Activated T-cell treated with anti-CD3 and anti-CD28 coated beads, Interleukin-2, amount 50 U/mL, for 72 hours (primary cell): Measurements from ENCODE around the gene SYNGAP1. TPM values are rescaled to one million over a fixed set of nuclear protein-coding genes. Genes with fewer than 3 reads are reported as not detected.
A peak's percentile ranks its signal among the peaks of the same experiment; 100 is the strongest.

ENCODE experiments used
- ATAC-seq, 2 donors: fragments of 150-1000 bp; cut with Tn5 transposase; replicated peaks in 1 of 2; 2 replicates each; pipeline ENCODE4 v1.10.0; 2021; ENCODE audit warnings: moderate library complexity in 2 of 2, mild to moderate bottlenecking in 1 of 2
- DNase-seq, 2 donors: peaks; one replicate each; pipeline ENCODE4 v3.0.0; 2021 to 2022; ENCODE audit warnings: mixed read lengths in 1 of 2
- H3K27ac Mint-ChIP-seq: one replicate; pipeline ENCODE4 v1.8.0; 2022; ENCODE audit warnings: mild to moderate bottlenecking, moderate library complexity, mixed read lengths
- H3K27me3 Mint-ChIP-seq: one replicate; pipeline ENCODE4 v1.8.0; 2022; ENCODE audit warnings: low read depth, mixed read lengths
- H3K36me3 Mint-ChIP-seq, 2 donors: one replicate each; pipeline ENCODE4 v1.8.0; 2022; ENCODE audit warnings: mixed read lengths in 2 of 2, mild to moderate bottlenecking in 1 of 2; ENCODE audit not compliant: insufficient read depth in 2 of 2
- H3K4me1 Mint-ChIP-seq: one replicate; pipeline ENCODE4 v1.8.0; 2022; ENCODE audit warnings: low read depth, mixed read lengths
- H3K4me3 Mint-ChIP-seq, 2 donors: one replicate each; pipeline ENCODE4 v1.8.0; 2022; ENCODE audit warnings: mild to moderate bottlenecking in 2 of 2, mixed read lengths in 2 of 2, moderate library complexity in 2 of 2
- H3K9me3 Mint-ChIP-seq, 2 donors: one replicate each; pipeline ENCODE4 v1.8.0; 2022; ENCODE audit warnings: mixed read lengths in 2 of 2
- total RNA-seq, 2 donors: library from RNA; stranded (reverse); gene quantifications; one replicate each; pipeline ENCODE4 v1.2.3, GENCODE V29; 2022

Gene SYNGAP1
- total RNA-seq, 2 donors from 2014 or later: 86.9 to 91.5 TPM

- ATAC-seq: no peak
- Mint-ChIP-seq H3K36me3 (peaks cover 10 to 11% of the 10 kb centered on the region in 2 donors), H3K4me3 (no peak overlapping the region), H3K27ac (no peak overlapping the region), H3K27me3 (no peaks in the 10 kb centered on the region), H3K9me3 (no peaks in the 10 kb centered on the region), H3K4me1 (no peaks in the 10 kb centered on the region)
- DNase-seq: no peak
Measured at GRCh38 chr6:33441457-33441856, 21.6 kb downstream of the SYNGAP1 start.

- Mint-ChIP-seq H3K9me3 (no peaks in the 10 kb centered on the region), H3K27me3 (no peaks in the 10 kb centered on the region), H3K4me1 (no peaks in the 10 kb centered on the region), H3K4me3 (no peak overlapping the region), H3K36me3 (peaks cover 9 to 10% of the 10 kb centered on the region in 2 donors), H3K27ac (no peak overlapping the region)
- DNase-seq (no peak), ATAC-seq (no peak)
Measured at GRCh38 chr6:33442283-33442682, 22.4 kb downstream of the SYNGAP1 start.

- ATAC-seq: no peak
- Mint-ChIP-seq H3K9me3 (no peaks in the 10 kb centered on the region), H3K4me1 (no peaks in the 10 kb centered on the region), H3K4me3 (no peak overlapping the region), H3K27ac (peak overlapping the region; percentile 17), H3K27me3 (no peaks in the 10 kb centered on the region), H3K36me3 (peaks cover 7 to 10% of the 10 kb centered on the region in 2 donors)
- DNase-seq: no peak
Measured at GRCh38 chr6:33443025-33443424, 23.2 kb downstream of the SYNGAP1 start.

GRCh38 chr6:33443619-33444504 lies 24.0 kb downstream of the SYNGAP1 start:
- Mint-ChIP-seq H3K4me3 (no peak overlapping the region), H3K36me3 (peaks cover 7 to 11% of the 10 kb centered on the region in 2 donors), H3K27me3 (no peaks in the 10 kb centered on the region), H3K4me1 (peaks cover 6% of the 10 kb centered on the region), H3K9me3 (no peaks in the 10 kb centered on the region), H3K27ac (no peak overlapping the region)
- DNase-seq (no peak), ATAC-seq (no peak)

- Mint-ChIP-seq H3K9me3 (no peaks in the 10 kb centered on the region), H3K27ac (no peak overlapping the region), H3K4me3 (no peak overlapping the region), H3K36me3 (peaks cover 5 to 7% of the 10 kb centered on the region in 2 donors), H3K27me3 (no peaks in the 10 kb centered on the region), H3K4me1 (peaks cover 7% of the 10 kb centered on the region)
- ATAC-seq (no peak), DNase-seq (no peak)
Measured at GRCh38 chr6:33445119-33445603, 25.3 kb downstream of the SYNGAP1 start.

- ATAC-seq (no peak), DNase-seq (no peak)
- H3K4me3 Mint-ChIP-seq: no peak overlapping the region
- peaks cover 7% of the 10 kb centered on the region for H3K4me1 Mint-ChIP-seq
- H3K27me3 Mint-ChIP-seq: no peaks in the 10 kb centered on the region
- no peak overlapping the region for H3K27ac Mint-ChIP-seq
- no peaks in the 10 kb centered on the region for H3K9me3 Mint-ChIP-seq
- H3K36me3 Mint-ChIP-seq: peaks cover 0 to 5% of the 10 kb centered on the region in 2 donors
Measured at GRCh38 chr6:33446356-33446755, 26.5 kb downstream of the SYNGAP1 start.

GRCh38 chr6:33450434-33450833 lies 30.6 kb downstream of the SYNGAP1 start:
- no peaks in the 10 kb centered on the region for H3K27me3 Mint-ChIP-seq
- H3K36me3 Mint-ChIP-seq: peaks cover 1 to 2% of the 10 kb centered on the region in 2 donors
- no peaks in the 10 kb centered on the region for H3K9me3 Mint-ChIP-seq
- no peak for DNase-seq
- H3K27ac Mint-ChIP-seq: no peak overlapping the region
- ATAC-seq: no peak
- peaks cover 30% of the 10 kb centered on the region for H3K4me1 Mint-ChIP-seq
- no peak overlapping the region for H3K4me3 Mint-ChIP-seq

GRCh38 chr6:33451606-33452005 lies 31.7 kb downstream of the SYNGAP1 start:
- H3K4me1 Mint-ChIP-seq: peaks cover 31% of the 10 kb centered on the region
- no peak overlapping the region for H3K4me3 Mint-ChIP-seq
- no peaks in the 10 kb centered on the region for H3K27me3 Mint-ChIP-seq
- DNase-seq: no peak
- no peaks in the 10 kb centered on the region for H3K9me3 Mint-ChIP-seq
- no peak for ATAC-seq
- H3K36me3 Mint-ChIP-seq: peaks cover 2% of the 10 kb centered on the region in 2 donors
- no peak overlapping the region for H3K27ac Mint-ChIP-seq

GRCh38 chr6:33452496-33452895 lies 32.6 kb downstream of the SYNGAP1 start:
- no peak overlapping the region for H3K4me3 Mint-ChIP-seq
- H3K27ac Mint-ChIP-seq: no peak overlapping the region
- H3K36me3 Mint-ChIP-seq: peaks cover 2 to 5% of the 10 kb centered on the region in 2 donors
- DNase-seq (no peak), ATAC-seq (no peak)
- H3K4me1 Mint-ChIP-seq: peaks cover 31% of the 10 kb centered on the region
- H3K27me3 Mint-ChIP-seq: no peaks in the 10 kb centered on the region
- no peaks in the 10 kb centered on the region for H3K9me3 Mint-ChIP-seq

GRCh38 chr6:33453393-33454008 lies 33.6 kb downstream of the SYNGAP1 start:
- Mint-ChIP-seq H3K4me3 (peak overlapping the region; percentile 93 to 100), H3K4me1 (peaks cover 29% of the 10 kb centered on the region), H3K27me3 (no peaks in the 10 kb centered on the region), H3K27ac (peak overlapping the region; percentile 99), H3K36me3 (peaks cover 2 to 6% of the 10 kb centered on the region in 2 donors), H3K9me3 (no peaks in the 10 kb centered on the region)
- DNase-seq (no peak), ATAC-seq (no peak)

GRCh38 chr6:33454009-33454946 lies 34.4 kb downstream of the SYNGAP1 start, which contains the start of gene ZBTB9:
Gene ZBTB9, plus strand, starts transcription at chr6:33454576. Its CDS starts 525 bp downstream, at chr6:33455101.
- Mint-ChIP-seq H3K36me3 (peaks cover 2 to 5% of the 10 kb centered on the region in 2 donors), H3K4me1 (peaks cover 24% of the 10 kb centered on the region), H3K9me3 (no peaks in the 10 kb centered on the region), H3K27ac (peak within 1 kb of the TSS; percentile 99), H3K27me3 (no peaks in the 10 kb centered on the region), H3K4me3 (peak within 1 kb of the TSS; percentile 93 to 100)
- ATAC-seq (peak; percentile 99), DNase-seq (peak; percentile 96 to 97)

GRCh38 chr6:33455051-33455450 lies 35.2 kb downstream of the SYNGAP1 start:
- H3K27ac Mint-ChIP-seq: peak overlapping the region; percentile 71
- H3K4me3 Mint-ChIP-seq: peak overlapping the region; percentile 93 to 100
- no peaks in the 10 kb centered on the region for H3K27me3 Mint-ChIP-seq
- peaks cover 2 to 5% of the 10 kb centered on the region in 2 donors for H3K36me3 Mint-ChIP-seq
- DNase-seq (no peak), ATAC-seq (no peak)
- H3K4me1 Mint-ChIP-seq: peaks cover 24% of the 10 kb centered on the region
- no peaks in the 10 kb centered on the region for H3K9me3 Mint-ChIP-seq
